PFSK-1 (cell line): ENCODE results near the gene DIAPH1.

Source experiments
- FOXP2 ChIP-seq: optimal IDR thresholded peaks from 2 replicates; pipeline ENCODE3; 2011; ENCODE audit warnings: borderline replicate concordance, control low read depth, inconsistent platforms; ENCODE audit not compliant: insufficient read depth; ENCODE audit errors: extremely low read length, extremely low read depth
- POLR2AphosphoS5 ChIP-seq: IDR thresholded peaks from 2 replicates; pipeline ENCODE4 v1.6.1; 2012; ENCODE audit warnings: low read depth, mild to moderate bottlenecking, control low read depth, low read length, moderate library complexity
- SIN3A ChIP-seq: IDR thresholded peaks from 2 replicates; pipeline ENCODE4 v1.6.1; 2012; ENCODE audit warnings: mild to moderate bottlenecking, low read length, moderate library complexity, borderline replicate concordance; ENCODE audit not compliant: insufficient read depth
- TAF1 ChIP-seq: IDR thresholded peaks from 2 replicates; pipeline ENCODE4 v1.6.1; 2012; ENCODE audit warnings: low read length, control low read depth, borderline replicate concordance; ENCODE audit not compliant: insufficient read depth
- TF ChIP-seq, protein P1 (sequence below), 2 experiments: IDR thresholded peaks; 2 replicates each; pipeline versions ENCODE4 v1.6.1 to v1.8.0; 2011 to 2012; ENCODE audit warnings: low read depth in 2 of 2, low read length in 2 of 2, control low read depth in 1 of 2, inconsistent platforms in 1 of 2, mild to moderate bottlenecking in 1 of 2, moderate library complexity in 1 of 2; ENCODE audit not compliant: insufficient read depth in 1 of 2

DIAPH1 gene

DNA sequence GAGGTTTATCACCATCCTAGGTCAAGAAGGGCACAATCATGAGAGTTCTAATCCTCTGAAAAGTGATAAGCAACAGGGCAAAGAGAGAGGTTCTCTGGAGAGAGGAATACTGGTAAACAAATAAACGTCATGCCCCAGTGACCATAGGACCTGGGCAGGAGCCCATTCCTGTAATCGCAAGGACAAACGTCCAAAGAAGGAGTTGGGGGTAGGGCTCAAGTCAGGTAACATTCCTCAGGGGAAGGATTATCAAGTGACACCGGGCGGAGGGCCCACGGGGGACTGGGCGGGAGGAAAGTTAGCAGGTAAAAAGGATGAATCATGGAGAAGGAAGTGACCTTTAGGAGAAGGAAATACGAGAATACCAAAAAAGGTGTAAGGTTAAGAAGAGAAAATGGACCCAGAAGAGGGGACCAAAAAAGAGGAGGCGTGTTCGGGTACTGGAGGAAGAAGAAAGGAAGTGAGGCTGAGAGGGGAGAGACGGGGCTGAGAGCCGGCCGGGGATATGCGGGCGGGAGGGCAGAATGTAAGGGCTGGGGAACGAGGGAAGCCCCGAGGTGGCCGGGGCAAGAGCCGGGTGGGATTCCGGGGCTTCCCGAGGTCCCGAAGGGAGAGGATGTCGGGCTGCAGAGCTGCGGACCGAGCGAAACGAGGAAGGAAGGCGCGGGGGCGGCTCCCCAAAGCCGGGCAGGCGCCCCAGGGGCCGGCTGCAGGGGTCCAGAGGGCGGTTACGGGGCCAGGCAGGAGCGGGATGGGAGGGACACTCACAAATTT, 583 bp downstream of the DIAPH1 start:
- TF ChIP-seq POLR2AphosphoS5: no peak
- no peak for TF ChIP-seq FOXP2
- no peak for TF ChIP-seq TAF1
- TF ChIP-seq, protein P1, sequence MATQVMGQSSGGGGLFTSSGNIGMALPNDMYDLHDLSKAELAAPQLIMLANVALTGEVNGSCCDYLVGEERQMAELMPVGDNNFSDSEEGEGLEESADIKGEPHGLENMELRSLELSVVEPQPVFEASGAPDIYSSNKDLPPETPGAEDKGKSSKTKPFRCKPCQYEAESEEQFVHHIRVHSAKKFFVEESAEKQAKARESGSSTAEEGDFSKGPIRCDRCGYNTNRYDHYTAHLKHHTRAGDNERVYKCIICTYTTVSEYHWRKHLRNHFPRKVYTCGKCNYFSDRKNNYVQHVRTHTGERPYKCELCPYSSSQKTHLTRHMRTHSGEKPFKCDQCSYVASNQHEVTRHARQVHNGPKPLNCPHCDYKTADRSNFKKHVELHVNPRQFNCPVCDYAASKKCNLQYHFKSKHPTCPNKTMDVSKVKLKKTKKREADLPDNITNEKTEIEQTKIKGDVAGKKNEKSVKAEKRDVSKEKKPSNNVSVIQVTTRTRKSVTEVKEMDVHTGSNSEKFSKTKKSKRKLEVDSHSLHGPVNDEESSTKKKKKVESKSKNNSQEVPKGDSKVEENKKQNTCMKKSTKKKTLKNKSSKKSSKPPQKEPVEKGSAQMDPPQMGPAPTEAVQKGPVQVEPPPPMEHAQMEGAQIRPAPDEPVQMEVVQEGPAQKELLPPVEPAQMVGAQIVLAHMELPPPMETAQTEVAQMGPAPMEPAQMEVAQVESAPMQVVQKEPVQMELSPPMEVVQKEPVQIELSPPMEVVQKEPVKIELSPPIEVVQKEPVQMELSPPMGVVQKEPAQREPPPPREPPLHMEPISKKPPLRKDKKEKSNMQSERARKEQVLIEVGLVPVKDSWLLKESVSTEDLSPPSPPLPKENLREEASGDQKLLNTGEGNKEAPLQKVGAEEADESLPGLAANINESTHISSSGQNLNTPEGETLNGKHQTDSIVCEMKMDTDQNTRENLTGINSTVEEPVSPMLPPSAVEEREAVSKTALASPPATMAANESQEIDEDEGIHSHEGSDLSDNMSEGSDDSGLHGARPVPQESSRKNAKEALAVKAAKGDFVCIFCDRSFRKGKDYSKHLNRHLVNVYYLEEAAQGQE (IDR thresholded peaks at IDR 0.05; ENCODE audit: insufficient read depth in 1 of 2, low read depth in 2 of 2, low read length in 2 of 2): no peak
- no peak for TF ChIP-seq SIN3A

DNA sequence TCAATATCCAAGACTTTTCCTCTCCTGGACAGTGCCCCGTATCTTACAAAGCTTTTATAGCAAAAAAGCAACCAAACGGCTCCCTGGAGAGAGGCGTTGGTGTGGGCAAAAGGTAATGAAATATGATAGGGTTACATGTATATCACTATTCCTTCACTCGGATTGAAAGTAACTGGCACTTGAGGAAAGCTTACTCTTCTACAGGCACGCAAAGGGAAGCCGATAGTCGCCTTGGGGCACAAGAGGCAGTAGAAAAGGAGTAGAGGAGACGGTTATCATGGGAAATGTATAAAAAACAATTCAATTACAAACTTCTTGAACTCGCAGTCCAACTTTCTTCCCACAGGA, 1.1 kb downstream of the DIAPH1 start:
- TF ChIP-seq POLR2AphosphoS5 (no peak), SIN3A (no peak), FOXP2 (no peak), TAF1 (no peak)
- TF ChIP-seq, protein P1 (IDR thresholded peaks at IDR 0.05; ENCODE audit: insufficient read depth in 1 of 2, low read depth in 2 of 2, low read length in 2 of 2): no peak

DNA sequence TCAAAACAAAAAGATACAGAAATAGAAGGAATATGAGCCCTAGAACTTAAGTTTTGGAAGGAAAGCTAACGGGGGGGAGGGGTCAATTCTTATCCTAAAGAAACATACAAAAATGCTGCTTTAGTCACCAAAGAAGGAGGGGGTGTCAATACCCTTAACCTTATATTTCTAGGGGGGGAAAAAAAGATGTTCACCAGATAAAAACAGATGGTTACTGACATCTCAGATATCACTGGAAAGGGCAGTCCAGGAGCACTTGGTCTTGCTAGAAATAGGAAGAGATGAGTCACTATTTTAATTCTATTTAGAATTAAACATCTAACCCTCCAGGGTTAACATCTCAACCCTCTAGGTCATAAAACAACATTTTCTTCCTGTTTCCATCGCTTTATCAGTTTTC, 1.7 kb downstream of the DIAPH1 start:
- TF ChIP-seq FOXP2: no peak
- no peak for TF ChIP-seq TAF1

DNA sequence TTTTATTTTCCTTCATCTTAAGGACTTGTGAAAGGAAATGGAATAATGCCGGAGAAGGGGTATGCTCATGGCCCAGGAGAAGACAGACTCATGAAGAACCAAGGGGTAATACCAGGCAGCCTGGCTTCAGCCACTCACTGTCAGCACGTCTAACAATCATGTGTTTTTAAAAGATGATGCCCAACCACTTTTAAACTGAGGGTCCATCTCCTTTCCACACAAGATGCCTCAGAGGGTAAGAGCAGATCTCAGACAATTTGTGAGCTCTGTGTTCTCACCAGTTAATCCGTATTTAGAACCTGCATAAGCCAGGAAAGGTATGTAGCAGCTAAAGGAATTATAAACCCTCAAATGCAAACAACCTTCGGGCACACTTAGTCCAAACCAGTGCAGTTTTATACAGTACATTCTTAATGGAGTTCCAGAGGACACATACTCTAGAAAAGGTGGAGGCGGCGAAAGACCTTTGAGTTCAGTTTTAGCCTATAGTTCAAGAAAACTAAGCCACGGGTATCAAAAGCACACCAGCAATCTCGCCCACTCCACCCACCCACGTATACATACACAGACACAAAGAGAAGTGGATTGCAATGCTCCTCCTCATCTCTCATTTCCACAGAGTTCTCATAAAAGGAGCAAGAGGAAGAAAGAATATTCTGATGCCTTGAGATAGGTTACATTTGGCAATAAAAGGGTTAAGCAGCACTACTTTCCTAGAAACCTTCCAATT, 2.6 kb downstream of the DIAPH1 start:
- TF ChIP-seq TAF1 (no peak), FOXP2 (no peak), POLR2AphosphoS5 (no peak), SIN3A (no peak)
- TF ChIP-seq, protein P1 (IDR thresholded peaks at IDR 0.05; ENCODE audit: insufficient read depth in 1 of 2, low read depth in 2 of 2, low read length in 2 of 2): no peak

DNA sequence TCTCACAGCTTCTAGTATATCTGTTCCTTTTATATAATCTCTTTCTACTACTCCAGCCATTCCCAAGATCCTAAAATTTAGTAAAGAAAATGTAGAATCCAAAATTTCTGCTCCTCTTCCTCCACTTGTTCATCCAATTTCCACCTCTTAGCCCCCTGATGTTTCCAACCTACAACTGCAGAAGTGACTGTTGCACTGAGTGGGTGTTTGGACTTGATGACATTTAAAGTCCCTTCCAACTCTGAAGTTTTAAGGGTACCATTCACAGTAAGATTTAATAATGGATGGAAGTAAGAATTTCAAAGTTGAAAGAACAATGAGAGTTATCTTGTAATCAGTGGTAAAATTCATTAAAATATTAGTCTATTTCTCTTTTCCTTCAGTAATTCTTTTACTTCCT, 5.5 kb downstream of the DIAPH1 start:
- TF ChIP-seq, protein P1 (IDR thresholded peaks at IDR 0.05; ENCODE audit: insufficient read depth in 1 of 2, low read depth in 2 of 2, low read length in 2 of 2): no peak
- no peak for TF ChIP-seq SIN3A
- no peak for TF ChIP-seq FOXP2
- no peak for TF ChIP-seq POLR2AphosphoS5
- TF ChIP-seq TAF1: no peak
